SKM-1 treated with dmso at 0.1 percent for 144 hours (cell line): Measurements from ENCODE around the gene WDR1.

Source experiments
- DNase-seq: peaks from one replicate; lab custom pipeline; 2025; ENCODE audit not compliant: unreplicated experiment; lab: John Stamatoyannopoulos, UW

Gene WDR1

GRCh38 chr4:10116569-10117358 is at the start of gene WDR1:
Gene WDR1 (minus strand): TSS chr4:10116799. CDS start chr4:10116666, 133 bp downstream.
- DNase-seq = peak; percentile 96

- peak; percentile 28 for DNase-seq
Measured at GRCh38 chr4:10164877-10165283, 48.3 kb upstream of the WDR1 start.

GRCh38 chr4:10163296-10163695 is 46.7 kb upstream of the WDR1 start:
- no peak for DNase-seq

GRCh38 chr4:10162341-10163000 is 45.9 kb upstream of the WDR1 start:
- no peak for DNase-seq

GRCh38 chr4:10161840-10162239 is 45.2 kb upstream of the WDR1 start:
- no peak for DNase-seq

GRCh38 chr4:10161146-10161545 is 44.5 kb upstream of the WDR1 start:
- no peak for DNase-seq

GRCh38 chr4:10160281-10160856 is 43.8 kb upstream of the WDR1 start:
- no peak for DNase-seq

GRCh38 chr4:10159671-10160070 is 43.1 kb upstream of the WDR1 start:
- DNase-seq = no peak

GRCh38 chr4:10158333-10158942 is 41.8 kb upstream of the WDR1 start:
- DNase-seq = no peak

GRCh38 chr4:10157478-10158332 is 41.1 kb upstream of the WDR1 start:
- peak; percentile 62 for DNase-seq

GRCh38 chr4:10154241-10154640 is 37.6 kb upstream of the WDR1 start:
- DNase-seq = no peak

GRCh38 chr4:10153161-10153560 is 36.6 kb upstream of the WDR1 start:
- DNase-seq = no peak

GRCh38 chr4:10151182-10151581 is 34.6 kb upstream of the WDR1 start:
- DNase-seq = no peak

- peak; percentile 51 for DNase-seq
Measured at GRCh38 chr4:10144966-10145365, 28.4 kb upstream of the WDR1 start.

GRCh38 chr4:10144479-10144878 is 27.9 kb upstream of the WDR1 start:
- no peak for DNase-seq

- no peak for DNase-seq
Measured at GRCh38 chr4:10143171-10143570, 26.6 kb upstream of the WDR1 start.

- no peak for DNase-seq
Measured at GRCh38 chr4:10140866-10141759, 24.5 kb upstream of the WDR1 start.

GRCh38 chr4:10139518-10139917 is 22.9 kb upstream of the WDR1 start:
- no peak for DNase-seq

- no peak for DNase-seq
Measured at GRCh38 chr4:10135260-10135659, 18.7 kb upstream of the WDR1 start.

GRCh38 chr4:10134141-10134540 is 17.5 kb upstream of the WDR1 start:
- DNase-seq = no peak
